Kidney (tissue), 22 donors: ENCODE measurements around the gene CCBE1. TPM values are rescaled to one million over a fixed set of nuclear protein-coding genes. Genes with fewer than 3 reads are reported as not detected.

Source experiments
- DNase-seq, 5 donors: peaks; one replicate each; pipeline ENCODE4 v3.0.0-alpha.2; 2013 to 2020
- FAIRE-seq: peaks from 2 replicates; lab custom pipeline; 2012; peaks lifted over from hg19 to GRCh38; lab: Jason Lieb, UNC
- H3K27ac ChIP-seq, 2 donors: one replicate each; pipeline ENCODE4 v1.7.0; 2013; ENCODE audit warnings: low read depth in 2 of 2, low read length in 2 of 2, inconsistent platforms in 1 of 2
- H3K27me3 ChIP-seq: one replicate; pipeline ENCODE4 v1.7.1; 2013; ENCODE audit warnings: low read length, inconsistent platforms; ENCODE audit not compliant: control insufficient read depth, insufficient read depth
- H3K36me3 ChIP-seq, 3 donors: one replicate each; pipeline versions ENCODE4 v1.7.0 to v1.7.1; 2013; ENCODE audit warnings: low read length in 3 of 3, control low read depth in 1 of 3, inconsistent platforms in 1 of 3; ENCODE audit not compliant: insufficient read depth in 3 of 3, control insufficient read depth in 2 of 3
- H3K4me1 ChIP-seq, 3 donors: one replicate each; pipeline versions ENCODE4 v1.7.0 to v1.7.1; 2013; ENCODE audit warnings: low read length in 3 of 3, inconsistent platforms in 1 of 3, low read depth in 1 of 3; ENCODE audit not compliant: control insufficient read depth in 2 of 3, insufficient read depth in 2 of 3
- H3K4me3 ChIP-seq, 3 donors: one replicate each; pipeline versions ENCODE4 v1.7.0 to v1.8.1; 2013; ENCODE audit warnings: low read length in 3 of 3, control low read depth in 1 of 3, inconsistent platforms in 1 of 3
- H3K9ac ChIP-seq, 3 donors: one replicate each; pipeline versions ENCODE4 v1.7.0 to v1.7.1; 2013; ENCODE audit warnings: low read length in 3 of 3, control low read depth in 1 of 3, inconsistent platforms in 1 of 3
- H3K9me3 ChIP-seq, 3 donors: one replicate each; pipeline versions ENCODE4 v1.7.0 to v1.7.1; 2013; ENCODE audit warnings: low read length in 3 of 3, control low read depth in 1 of 3, inconsistent platforms in 1 of 3; ENCODE audit not compliant: control insufficient read depth in 2 of 3, insufficient read depth in 1 of 3
- intact Hi-C: fragments of 100-400 bp; cut with DNase I; formaldehyde crosslinking; loops from one replicate; pipeline ENCODE4 v1.11.1; 2022
- long read RNA-seq, 10 donors: library from polyadenylated mRNA in 1 of 10; unstranded in 1 of 10; transcript quantifications; one replicate each; pipeline ENCODE4 v2.0.0 and lab custom pipeline, GENCODE V29; 2021 to 2026
- polyA plus RNA-seq: library from polyadenylated mRNA; stranded (reverse); fragments of 350-450 nt; fragmentation: Illumina TruSeq; extraction: RNeasy Lipid Tissue Mini Kit (QIAGEN cat#74804); gene quantifications from one replicate; pipeline ENCODE4 v1.2.3, GENCODE V29; 2014; ENCODE audit warnings: low read depth, low replicate concordance; ENCODE audit not compliant: insufficient read depth
- total RNA-seq: library from RNA; stranded (reverse); fragmentation: NEBNext Ultra II Directional; extraction: Animal tissue kit (Norgen Biotek cat#: 25700); gene quantifications from one replicate; pipeline ENCODE4 v1.2.1, GENCODE V29; 2021
- TF ChIP-seq, protein P1 (sequence below): IDR thresholded peaks from 3 replicates; pipeline ENCODE4 v1.5.1; 2012; ENCODE audit warnings: mild to moderate bottlenecking, moderate library complexity, borderline replicate concordance; ENCODE audit not compliant: insufficient read depth; ENCODE audit errors: extremely low read depth
- donor health status: control.
- donor health status: control.
- donor health status: control.
- donor health status: control.
- donor health status: control.
- donor health status: DM: yes; HTN: yes; CAD: no.
- donor health status: Normal renal cell carcinoma (clear cell type).

Gene CCBE1
- total RNA-seq: 2.2 TPM
- 1.8 TPM for polyA plus RNA-seq
- long read RNA-seq, donor 1, full-length matches to known transcripts: 9 of 9 reads
- long read RNA-seq, donor 1, partial matches to known transcripts: 0 of 9 reads
- long read RNA-seq, donor 1, other reads (novel, unspliced or antisense): 0 of 9 reads
- long read RNA-seq, donor 2, full-length matches to known transcripts: 5 of 5 reads
- long read RNA-seq, donor 2, partial matches to known transcripts: 0 of 5 reads
- long read RNA-seq, donor 2, other reads (novel, unspliced or antisense): 0 of 5 reads
- long read RNA-seq, donor 3: 0 reads
- long read RNA-seq, donor 4, full-length matches to known transcripts: 10 of 10 reads
- long read RNA-seq, donor 4, partial matches to known transcripts: 0 of 10 reads
- long read RNA-seq, donor 4, other reads (novel, unspliced or antisense): 0 of 10 reads
- long read RNA-seq, donor 5: 0 reads
- long read RNA-seq, donor 6, full-length matches to known transcripts: 2 of 2 reads
- long read RNA-seq, donor 6, partial matches to known transcripts: 0 of 2 reads
- long read RNA-seq, donor 6, other reads (novel, unspliced or antisense): 0 of 2 reads
- long read RNA-seq, donor 7, full-length matches to known transcripts: 1 of 1 reads
- long read RNA-seq, donor 7, partial matches to known transcripts: 0 of 1 reads
- long read RNA-seq, donor 7, other reads (novel, unspliced or antisense): 0 of 1 reads
- long read RNA-seq, donor 8, full-length matches to known transcripts: 4 of 4 reads
- long read RNA-seq, donor 8, partial matches to known transcripts: 0 of 4 reads
- long read RNA-seq, donor 8, other reads (novel, unspliced or antisense): 0 of 4 reads
- long read RNA-seq, donor 9, full-length matches to known transcripts: 2 of 2 reads
- long read RNA-seq, donor 9, partial matches to known transcripts: 0 of 2 reads
- long read RNA-seq, donor 9, other reads (novel, unspliced or antisense): 0 of 2 reads
- long read RNA-seq, donor 10, full-length matches to known transcripts: 6 of 6 reads
- long read RNA-seq, donor 10, partial matches to known transcripts: 0 of 6 reads
- long read RNA-seq, donor 10, other reads (novel, unspliced or antisense): 0 of 6 reads

GRCh38 chr18:59697236-59697932, at the start of gene CCBE1:
Gene CCBE1 (minus strand): TSS chr18:59697423.
- Histone ChIP-seq H3K27me3 (no peaks in the 10 kb centered on the region), H3K4me3 (peak within 1 kb of the TSS; percentile 56 to 70 (median 59)), H3K9me3 (no peaks in the 10 kb centered on the region), H3K4me1 (peaks cover 0 to 5% (median 2%) of the 10 kb centered on the region in 3 donors), H3K36me3 (no peaks in the 10 kb centered on the region), H3K27ac (peak within 1 kb of the TSS; percentile 32 to 47), H3K9ac (peak within 1 kb of the TSS; percentile 9 to 68 (median 34))
- intact Hi-C loops: no loop called here
- FAIRE-seq (no peak), DNase-seq (peak; percentile 81 to 89 (median 87))
- TF ChIP-seq, protein P1, sequence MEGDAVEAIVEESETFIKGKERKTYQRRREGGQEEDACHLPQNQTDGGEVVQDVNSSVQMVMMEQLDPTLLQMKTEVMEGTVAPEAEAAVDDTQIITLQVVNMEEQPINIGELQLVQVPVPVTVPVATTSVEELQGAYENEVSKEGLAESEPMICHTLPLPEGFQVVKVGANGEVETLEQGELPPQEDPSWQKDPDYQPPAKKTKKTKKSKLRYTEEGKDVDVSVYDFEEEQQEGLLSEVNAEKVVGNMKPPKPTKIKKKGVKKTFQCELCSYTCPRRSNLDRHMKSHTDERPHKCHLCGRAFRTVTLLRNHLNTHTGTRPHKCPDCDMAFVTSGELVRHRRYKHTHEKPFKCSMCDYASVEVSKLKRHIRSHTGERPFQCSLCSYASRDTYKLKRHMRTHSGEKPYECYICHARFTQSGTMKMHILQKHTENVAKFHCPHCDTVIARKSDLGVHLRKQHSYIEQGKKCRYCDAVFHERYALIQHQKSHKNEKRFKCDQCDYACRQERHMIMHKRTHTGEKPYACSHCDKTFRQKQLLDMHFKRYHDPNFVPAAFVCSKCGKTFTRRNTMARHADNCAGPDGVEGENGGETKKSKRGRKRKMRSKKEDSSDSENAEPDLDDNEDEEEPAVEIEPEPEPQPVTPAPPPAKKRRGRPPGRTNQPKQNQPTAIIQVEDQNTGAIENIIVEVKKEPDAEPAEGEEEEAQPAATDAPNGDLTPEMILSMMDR: peak; percentile 54

DNA sequence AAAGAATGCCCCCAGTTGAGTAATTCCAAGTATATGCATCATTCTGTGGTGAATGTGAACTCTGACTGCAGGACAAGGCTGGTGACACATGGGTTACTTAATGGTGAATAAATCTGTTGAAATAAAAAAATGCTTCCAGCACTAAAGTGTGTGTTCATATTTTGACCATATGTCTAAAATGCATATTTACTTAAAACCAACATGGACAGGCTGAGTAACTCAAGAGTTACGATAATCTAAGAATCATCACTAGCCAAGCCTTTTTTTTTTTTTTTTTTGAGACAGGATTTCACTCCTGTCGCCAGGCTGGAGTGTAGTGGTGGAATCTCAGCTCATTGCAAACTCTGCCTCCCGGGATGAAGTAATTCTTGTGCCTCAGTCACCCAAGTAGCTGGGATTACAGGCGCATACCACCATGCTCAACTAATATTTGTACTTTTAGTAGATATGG, 47.1 kb upstream of the CCBE1 start:
- DNase-seq: no peak
- Histone ChIP-seq H3K36me3 (no peaks in the 10 kb centered on the region), H3K4me1 (no peaks in the 10 kb centered on the region), H3K27me3 (no peaks in the 10 kb centered on the region), H3K4me3 (no peak overlapping the region), H3K27ac (no peak overlapping the region), H3K9ac (no peak overlapping the region), H3K9me3 (no peaks in the 10 kb centered on the region)
- intact Hi-C loops: no loop called here
- FAIRE-seq: no peak
- TF ChIP-seq, protein P1: no peak

- no peaks in the 10 kb centered on the region for H3K4me1 ChIP-seq
- TF ChIP-seq, protein P1: no peak
- no peak overlapping the region for H3K4me3 ChIP-seq
- H3K27ac ChIP-seq: no peak overlapping the region
- no peak for DNase-seq
- intact Hi-C loops: no loop called here
- H3K36me3 ChIP-seq: no peaks in the 10 kb centered on the region
- H3K9me3 ChIP-seq: peaks cover 0 to 7% (median 3%) of the 10 kb centered on the region in 3 donors
- no peaks in the 10 kb centered on the region for H3K27me3 ChIP-seq
- no peak overlapping the region for H3K9ac ChIP-seq
- no peak for FAIRE-seq
These were observed 46.3 kb upstream of the CCBE1 start for GRCh38 chr18:59743566-59743965.
